Astrocyte (in vitro differentiated cells and primary cell): ENCODE results near the gene SVIL. TPM values are rescaled to one million over a fixed set of nuclear protein-coding genes. Genes with fewer than 3 reads are reported as not detected.
"Not testable (repeated sequence)": the region's sequence is repeated elsewhere in the genome, so short reads cannot be mapped to it uniquely, and the experiment has no call there.

Experiments
- DNase-seq: peaks from one replicate; pipeline ENCODE4 v3.0.0-alpha.2; 2010; ENCODE audit warnings: low read depth
- FAIRE-seq: peaks from 2 replicates; lab custom pipeline; 2011; peaks lifted over from hg19 to GRCh38; lab: Jason Lieb, UNC
- H2AFZ ChIP-seq: 2 replicates; pipeline ENCODE4 v1.6.0; 2012; ENCODE audit warnings: low read depth, low read length, inconsistent platforms
- H3K27ac ChIP-seq: 2 replicates; pipeline ENCODE4 v1.5.1; 2011; ENCODE audit warnings: low read depth, low read length, inconsistent platforms
- H3K27me3 ChIP-seq: 2 replicates; pipeline ENCODE4 v1.6.0; 2011; ENCODE audit warnings: low read length, inconsistent platforms; ENCODE audit not compliant: insufficient read depth
- H3K36me3 ChIP-seq: 2 replicates; pipeline ENCODE4 v1.5.1; 2011; ENCODE audit warnings: low read length, inconsistent platforms; ENCODE audit not compliant: insufficient read depth
- H3K4me1 ChIP-seq: 2 replicates; pipeline ENCODE4 v1.5.1; 2011; ENCODE audit warnings: low read length, inconsistent platforms; ENCODE audit not compliant: insufficient read depth
- H3K4me2 ChIP-seq: 2 replicates; pipeline ENCODE4 v1.6.0; 2012; ENCODE audit warnings: low read length, inconsistent platforms
- H3K4me3 ChIP-seq: 2 replicates; pipeline ENCODE4 v1.5.1; 2011; ENCODE audit warnings: low read depth, mild to moderate bottlenecking, low read length, inconsistent platforms; ENCODE audit not compliant: insufficient read depth
- H3K79me2 ChIP-seq: 2 replicates; pipeline ENCODE4 v1.6.0; 2012; ENCODE audit warnings: mild to moderate bottlenecking, low read length, inconsistent platforms; ENCODE audit not compliant: insufficient read depth
- H3K9ac ChIP-seq: 2 replicates; pipeline ENCODE4 v1.6.0; 2012; ENCODE audit warnings: mild to moderate bottlenecking, low read length, inconsistent platforms
- H3K9me3 ChIP-seq: 2 replicates; pipeline ENCODE4 v1.5.1; 2012; ENCODE audit warnings: low read depth, mild to moderate bottlenecking, low read length, inconsistent platforms; ENCODE audit not compliant: insufficient read depth
- H4K20me1 ChIP-seq: 2 replicates; pipeline ENCODE4 v1.6.0; 2012; ENCODE audit warnings: low read length, inconsistent platforms; ENCODE audit not compliant: insufficient read depth
- H3K27ac Mint-ChIP-seq: one replicate; pipeline ENCODE4 v1.8.0; 2021; ENCODE audit warnings: mild to moderate bottlenecking, mixed read lengths; ENCODE audit not compliant: unreplicated experiment
- H3K27me3 Mint-ChIP-seq: one replicate; pipeline ENCODE4 v1.8.0; 2021; ENCODE audit warnings: low read depth, mixed read lengths; ENCODE audit not compliant: unreplicated experiment
- H3K36me3 Mint-ChIP-seq: one replicate; pipeline ENCODE4 v1.8.0; 2021; ENCODE audit warnings: low read depth, mixed read lengths; ENCODE audit not compliant: unreplicated experiment
- H3K4me1 Mint-ChIP-seq: one replicate; pipeline ENCODE4 v1.8.0; 2021; ENCODE audit warnings: low read depth, mixed read lengths; ENCODE audit not compliant: unreplicated experiment
- H3K4me3 Mint-ChIP-seq: one replicate; pipeline ENCODE4 v1.8.0; 2021; ENCODE audit warnings: mild to moderate bottlenecking, moderate library complexity, mixed read lengths; ENCODE audit not compliant: unreplicated experiment
- H3K9me3 Mint-ChIP-seq: one replicate; pipeline ENCODE4 v1.8.0; 2021; ENCODE audit warnings: mild to moderate bottlenecking, mixed read lengths; ENCODE audit not compliant: unreplicated experiment
- CTCF ChIP-seq: IDR thresholded peaks from 2 replicates; pipeline ENCODE4 v1.5.1; 2011; ENCODE audit warnings: low read depth, mild to moderate bottlenecking, inconsistent platforms, low read length, moderate library complexity; ENCODE audit not compliant: insufficient read depth
- EZH2 ChIP-seq: IDR thresholded peaks from 2 replicates; pipeline ENCODE4 v1.6.1; 2012; ENCODE audit warnings: mild to moderate bottlenecking, low read length, inconsistent platforms; ENCODE audit not compliant: insufficient read depth
- total RNA-seq: library from RNA; stranded (reverse); gene quantifications from 2 replicates; pipeline ENCODE4 v1.2.1, GENCODE V29; 2021

SVIL gene
- total RNA-seq, 1 donor from 2014 or later = 70.4 TPM

- TF ChIP-seq EZH2 = no peak
- H3K27me3 ChIP-seq = no peaks in the 10 kb centered on the region
- peaks cover 52% of the 10 kb centered on the region for H4K20me1 ChIP-seq
- peaks cover 31% of the 10 kb centered on the region for H3K4me1 ChIP-seq
- H3K36me3 ChIP-seq = no peaks in the 10 kb centered on the region
- FAIRE-seq (no peak), DNase-seq (peak; percentile 87)
- no peaks in the 10 kb centered on the region for H3K9me3 Mint-ChIP-seq
- H3K4me2 ChIP-seq = peak overlapping the region; percentile 49
- H3K27ac ChIP-seq = peak overlapping the region; percentile 72
- H3K4me3 Mint-ChIP-seq = peak overlapping the region; percentile 46
- peaks cover 24% of the 10 kb centered on the region for H3K79me2 ChIP-seq
- peak overlapping the region; percentile 56 for H3K9ac ChIP-seq
- H3K27me3 Mint-ChIP-seq = no peaks in the 10 kb centered on the region
- peak overlapping the region; percentile 75 for H3K27ac Mint-ChIP-seq
- peaks cover 40% of the 10 kb centered on the region for H3K4me1 Mint-ChIP-seq
- no peak overlapping the region for H2AFZ ChIP-seq
- no peak overlapping the region for H3K4me3 ChIP-seq
- no peaks in the 10 kb centered on the region for H3K9me3 ChIP-seq
- peaks cover 20% of the 10 kb centered on the region for H3K36me3 Mint-ChIP-seq
These were observed 51.1 kb downstream of the SVIL start for GRCh38 chr10:29583674-29584073.

- peak; percentile 87 for FAIRE-seq
- peak; percentile 88 for DNase-seq
- peak overlapping the region; percentile 49 for H3K4me2 ChIP-seq
These were observed 52.0 kb downstream of the SVIL start for GRCh38 chr10:29582769-29583168.

GRCh38 chr10:29579455-29579970, 55.3 kb downstream of the SVIL start:
- Mint-ChIP-seq H3K9me3 (no peaks in the 10 kb centered on the region), H3K27ac (no peak overlapping the region), H3K36me3 (peaks cover 19% of the 10 kb centered on the region), H3K27me3 (no peaks in the 10 kb centered on the region), H3K4me1 (peaks cover 35% of the 10 kb centered on the region), H3K4me3 (no peak overlapping the region)
- no peak overlapping the region for H3K9ac ChIP-seq
- H3K27me3 ChIP-seq = no peaks in the 10 kb centered on the region
- H4K20me1 ChIP-seq = peaks cover 38% of the 10 kb centered on the region
- peaks cover 3% of the 10 kb centered on the region for H3K36me3 ChIP-seq
- H3K79me2 ChIP-seq = peaks cover 15% of the 10 kb centered on the region
- H3K4me2 ChIP-seq = no peak overlapping the region
- FAIRE-seq = no peak
- H3K27ac ChIP-seq = no peak overlapping the region
- no peaks in the 10 kb centered on the region for H3K9me3 ChIP-seq
- no peak overlapping the region for H3K4me3 ChIP-seq
- TF ChIP-seq CTCF = no peak
- no peak for TF ChIP-seq EZH2
- DNase-seq = no peak
- no peak overlapping the region for H2AFZ ChIP-seq
- H3K4me1 ChIP-seq = peaks cover 23% of the 10 kb centered on the region

More at GRCh38 chr10:29582769-29583168, 52.0 kb downstream of the SVIL start:
- not testable (repeated sequence) for H3K27me3 Mint-ChIP-seq, H3K9me3 Mint-ChIP-seq, H2AFZ ChIP-seq, H3K4me3 Mint-ChIP-seq, H3K36me3 ChIP-seq, H3K27me3 ChIP-seq, H3K9me3 ChIP-seq, H3K4me3 ChIP-seq
- Mint-ChIP-seq H3K4me1 (peaks cover 31% of the 10 kb centered on the region), H3K36me3 (peaks cover 23% of the 10 kb centered on the region), H3K27ac (peak overlapping the region; percentile 66)
- Histone ChIP-seq H3K9ac (peak overlapping the region; percentile 56), H3K27ac (peak overlapping the region; percentile 72), H3K79me2 (peaks cover 28% of the 10 kb centered on the region), H3K4me1 (peaks cover 25% of the 10 kb centered on the region), H4K20me1 (peaks cover 52% of the 10 kb centered on the region)
